ENCODE results near the gene SLC12A3.

SLC12A3 gene, protein sequence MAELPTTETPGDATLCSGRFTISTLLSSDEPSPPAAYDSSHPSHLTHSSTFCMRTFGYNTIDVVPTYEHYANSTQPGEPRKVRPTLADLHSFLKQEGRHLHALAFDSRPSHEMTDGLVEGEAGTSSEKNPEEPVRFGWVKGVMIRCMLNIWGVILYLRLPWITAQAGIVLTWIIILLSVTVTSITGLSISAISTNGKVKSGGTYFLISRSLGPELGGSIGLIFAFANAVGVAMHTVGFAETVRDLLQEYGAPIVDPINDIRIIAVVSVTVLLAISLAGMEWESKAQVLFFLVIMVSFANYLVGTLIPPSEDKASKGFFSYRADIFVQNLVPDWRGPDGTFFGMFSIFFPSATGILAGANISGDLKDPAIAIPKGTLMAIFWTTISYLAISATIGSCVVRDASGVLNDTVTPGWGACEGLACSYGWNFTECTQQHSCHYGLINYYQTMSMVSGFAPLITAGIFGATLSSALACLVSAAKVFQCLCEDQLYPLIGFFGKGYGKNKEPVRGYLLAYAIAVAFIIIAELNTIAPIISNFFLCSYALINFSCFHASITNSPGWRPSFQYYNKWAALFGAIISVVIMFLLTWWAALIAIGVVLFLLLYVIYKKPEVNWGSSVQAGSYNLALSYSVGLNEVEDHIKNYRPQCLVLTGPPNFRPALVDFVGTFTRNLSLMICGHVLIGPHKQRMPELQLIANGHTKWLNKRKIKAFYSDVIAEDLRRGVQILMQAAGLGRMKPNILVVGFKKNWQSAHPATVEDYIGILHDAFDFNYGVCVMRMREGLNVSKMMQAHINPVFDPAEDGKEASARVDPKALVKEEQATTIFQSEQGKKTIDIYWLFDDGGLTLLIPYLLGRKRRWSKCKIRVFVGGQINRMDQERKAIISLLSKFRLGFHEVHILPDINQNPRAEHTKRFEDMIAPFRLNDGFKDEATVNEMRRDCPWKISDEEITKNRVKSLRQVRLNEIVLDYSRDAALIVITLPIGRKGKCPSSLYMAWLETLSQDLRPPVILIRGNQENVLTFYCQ

DNA sequence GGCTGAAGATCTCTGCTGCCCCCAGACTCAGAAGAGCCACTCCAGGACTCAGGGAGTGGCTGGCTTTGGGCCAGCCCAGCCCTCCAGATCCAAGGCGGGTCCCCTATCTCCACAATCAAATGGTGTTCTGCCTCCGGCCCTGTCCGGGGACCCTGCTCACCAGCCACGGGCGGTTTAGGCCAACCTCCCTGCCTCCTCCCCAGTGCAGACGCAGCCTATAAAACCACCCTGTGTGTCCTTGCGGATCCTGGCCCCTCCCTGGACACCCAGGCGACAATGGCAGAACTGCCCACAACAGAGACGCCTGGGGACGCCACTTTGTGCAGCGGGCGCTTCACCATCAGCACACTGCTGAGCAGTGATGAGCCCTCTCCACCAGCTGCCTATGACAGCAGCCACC lies at the start of gene SLC12A3:
Gene SLC12A3 (plus strand): TSS at position 248 of the 400 bp plus-strand sequence. CDS start 29 bp downstream, at position 277.
- DNase-seq = no peak

DNA sequence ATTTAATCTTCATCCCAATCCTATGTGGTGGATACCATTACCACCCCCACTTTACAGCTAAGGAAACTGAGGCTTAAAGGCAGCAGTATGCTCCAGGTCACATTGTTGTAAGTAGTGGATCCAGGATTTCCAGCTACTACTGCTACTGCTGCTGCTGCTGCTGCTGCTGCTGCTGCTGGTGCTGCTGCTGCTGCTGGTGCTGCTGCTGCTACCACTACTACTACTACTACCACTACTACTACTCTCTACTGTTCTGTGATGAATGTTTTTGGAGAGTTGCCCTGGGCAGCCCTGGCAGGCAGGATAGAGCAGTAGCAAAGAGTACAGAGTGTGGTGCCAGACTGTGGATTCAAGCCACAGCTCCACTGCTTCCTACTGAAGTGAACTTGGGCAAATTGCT lies 49.3 kb upstream of the SLC12A3 start:
- no peak for DNase-seq

DNA sequence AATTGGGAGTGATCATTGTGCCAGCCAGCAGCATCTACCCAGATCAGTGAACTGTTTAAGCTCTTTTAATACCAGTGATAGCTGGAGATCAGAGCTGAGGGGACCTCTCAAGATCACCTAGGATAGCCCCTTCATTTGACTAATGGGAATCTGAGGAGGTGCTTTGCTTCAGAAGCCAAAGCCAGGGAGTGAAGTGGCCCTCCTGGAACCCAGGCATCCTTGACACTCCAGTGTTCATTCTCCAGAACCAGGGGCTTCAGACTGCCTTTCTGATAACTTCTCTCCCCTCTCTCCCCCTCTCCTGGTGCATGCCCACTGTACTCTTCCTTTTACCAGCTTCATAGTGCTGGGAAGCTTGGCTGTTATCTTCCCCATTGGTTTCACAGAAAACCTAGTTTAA lies 48.0 kb upstream of the SLC12A3 start:
- DNase-seq = no peak

DNA sequence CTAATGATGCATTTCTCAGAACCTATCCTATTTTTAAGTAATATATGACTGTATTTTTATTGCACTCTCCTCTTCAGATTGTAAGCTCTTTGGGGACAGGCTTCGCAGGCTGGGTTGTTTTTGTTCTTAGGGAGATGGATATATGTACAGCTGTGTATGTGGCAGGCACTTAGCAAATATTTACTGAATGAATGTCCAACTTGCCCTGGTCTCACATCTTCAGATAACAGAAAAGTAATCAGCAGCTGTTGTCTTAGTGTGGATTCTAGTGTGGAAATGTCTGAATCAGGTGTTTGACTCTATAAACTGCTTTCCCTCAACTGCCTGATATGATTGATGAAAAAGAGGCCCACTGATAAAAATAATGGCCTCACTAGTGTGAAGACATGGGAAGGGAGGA lies 47.1 kb upstream of the SLC12A3 start:
- no peak for DNase-seq

DNA sequence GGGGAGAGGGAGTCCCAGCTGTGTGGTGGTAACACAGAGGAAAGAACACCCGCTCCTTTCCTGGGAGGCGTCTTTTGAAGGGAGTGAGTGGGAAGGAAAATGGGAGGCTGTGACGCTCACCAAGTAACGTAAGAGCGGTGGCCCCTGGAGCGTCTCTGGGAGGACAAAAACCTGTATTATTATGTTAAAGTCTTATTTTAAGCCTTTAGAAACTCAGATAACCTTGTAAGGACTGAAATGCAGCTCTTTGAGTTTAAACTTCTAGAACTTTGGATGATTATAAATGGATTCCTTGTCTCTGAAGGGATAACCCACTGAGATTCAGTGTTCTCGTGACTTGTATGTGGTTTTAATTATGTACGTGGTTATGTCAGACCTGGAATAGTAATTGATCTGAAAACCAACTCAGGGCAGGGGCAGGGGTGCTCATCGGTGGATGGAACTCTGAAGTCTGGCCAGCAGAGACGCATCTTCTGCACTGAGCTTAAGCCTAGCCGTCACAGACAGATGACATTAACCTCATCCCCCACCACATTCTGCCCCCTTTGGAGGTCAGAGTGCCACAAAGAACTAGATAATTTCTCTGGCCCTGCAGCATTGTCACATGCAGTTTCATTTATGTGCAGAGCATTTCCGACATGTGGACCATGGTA lies 41.8 kb upstream of the SLC12A3 start:
- DNase-seq = no peak

DNA sequence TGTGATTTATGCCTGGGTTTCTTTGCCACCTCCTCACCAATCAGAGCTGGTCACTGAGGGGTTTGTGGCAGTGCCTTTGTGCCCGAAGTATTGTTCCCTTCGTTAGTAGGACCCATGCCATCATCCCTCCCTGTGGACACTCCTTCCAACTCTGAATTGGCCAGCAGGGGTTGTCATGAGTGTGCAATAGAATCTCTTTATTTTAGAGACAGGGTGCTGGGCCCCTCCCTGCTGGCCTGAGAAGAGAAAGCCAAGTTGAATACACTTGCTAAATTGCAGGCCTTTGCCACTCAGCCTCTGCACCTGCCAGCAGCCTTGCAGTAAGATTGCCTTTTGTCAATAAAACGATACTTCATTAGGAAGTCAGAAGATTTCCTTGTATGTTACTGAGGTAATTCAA lies 40.7 kb upstream of the SLC12A3 start:
- DNase-seq = no peak

DNA sequence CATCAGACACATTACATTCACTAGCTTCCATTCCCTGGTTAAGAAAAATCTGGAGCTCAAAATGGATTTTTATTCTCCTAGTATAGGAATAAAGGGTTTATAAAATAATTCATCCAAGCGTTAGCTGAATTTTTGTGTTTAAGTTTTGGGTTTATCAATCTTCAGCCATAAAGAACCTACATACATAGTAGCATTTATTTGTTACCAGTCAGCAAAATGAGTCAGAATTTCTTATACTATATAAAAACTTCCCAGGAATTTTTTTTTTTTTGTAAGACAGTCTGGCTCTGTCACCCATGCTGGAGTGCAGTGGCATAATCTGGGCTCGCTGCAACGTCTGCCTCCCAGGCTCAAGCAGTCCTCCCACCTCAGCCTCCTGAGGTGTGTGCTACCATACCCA lies 40.2 kb upstream of the SLC12A3 start:
- DNase-seq = no peak

DNA sequence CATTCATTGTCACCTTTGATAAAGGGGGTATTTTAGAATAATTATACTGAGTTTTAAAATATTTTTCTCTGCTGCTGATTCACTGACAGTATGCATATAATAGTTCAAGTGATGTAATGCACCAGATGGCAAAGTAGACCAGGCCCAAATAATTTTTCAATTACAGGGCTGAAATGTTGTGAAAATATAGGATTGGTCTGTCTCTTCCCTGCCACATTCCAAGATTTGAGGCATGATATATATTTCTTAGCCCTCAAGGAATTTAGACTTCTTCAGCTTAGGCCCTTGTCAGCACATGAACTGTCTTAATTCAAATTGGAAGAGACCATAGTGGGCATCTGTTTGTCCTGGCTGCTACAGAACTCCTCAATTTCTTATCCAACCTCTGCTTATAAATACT lies 39.2 kb upstream of the SLC12A3 start:
- DNase-seq = no peak

DNA sequence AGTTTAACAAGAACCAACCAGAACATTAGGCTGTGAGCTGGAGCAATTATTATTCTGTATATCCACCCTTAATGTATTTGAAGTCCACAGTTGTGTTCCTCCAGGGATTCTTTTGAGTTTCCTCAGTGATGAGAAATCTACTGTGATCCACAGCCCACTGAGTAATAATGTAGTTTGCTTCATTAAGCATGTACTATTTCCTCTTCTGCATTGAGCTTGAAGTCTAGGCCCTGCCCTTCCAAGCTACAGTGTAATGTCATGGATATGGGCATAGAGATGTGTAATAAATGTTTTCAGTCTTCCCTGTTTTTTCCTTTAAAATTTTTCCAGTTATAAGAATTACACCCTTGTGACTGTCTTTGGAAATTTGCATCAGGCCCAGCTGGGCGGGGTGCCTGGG lies 36.4 kb upstream of the SLC12A3 start:
- no peak for DNase-seq

DNA sequence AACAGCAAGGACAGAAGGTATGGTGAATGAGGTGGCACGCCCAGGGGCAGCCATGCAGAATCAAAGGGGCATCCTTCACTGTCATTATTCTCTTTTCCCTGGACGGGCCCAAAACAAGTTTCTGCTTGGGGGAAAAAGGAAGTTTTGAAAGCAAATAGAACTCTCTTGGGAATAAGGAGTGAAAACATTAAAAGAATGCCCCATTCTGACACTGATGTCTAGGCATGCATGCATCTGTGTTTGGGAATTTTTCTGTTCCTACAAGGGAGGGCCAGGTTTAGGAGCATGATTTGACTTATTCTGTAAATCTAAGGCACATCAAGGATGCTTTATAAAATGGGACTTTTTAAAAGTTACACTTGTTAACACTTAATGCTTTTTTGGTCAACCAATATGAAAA lies 34.3 kb upstream of the SLC12A3 start:
- DNase-seq = no peak

DNA sequence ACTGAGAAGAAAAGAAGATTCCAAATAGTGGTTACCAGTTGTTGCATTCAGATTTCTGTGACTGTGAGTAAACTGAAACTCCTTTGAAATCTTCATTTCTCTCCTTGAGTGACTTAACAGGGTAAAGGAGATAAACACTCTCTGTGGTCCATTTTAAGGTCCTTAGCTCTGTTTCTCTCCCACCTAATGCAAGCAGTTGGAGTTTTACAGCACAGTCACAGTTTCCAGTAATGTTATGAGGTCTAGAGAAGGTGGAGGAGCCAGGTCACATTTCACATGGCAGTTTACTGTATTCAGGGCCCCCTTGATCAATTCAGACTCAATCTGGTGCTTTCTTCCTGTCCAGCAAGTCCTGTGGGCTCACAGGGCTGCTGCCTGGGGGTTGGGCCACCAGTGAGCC lies 32.2 kb upstream of the SLC12A3 start:
- no peak for DNase-seq

DNA sequence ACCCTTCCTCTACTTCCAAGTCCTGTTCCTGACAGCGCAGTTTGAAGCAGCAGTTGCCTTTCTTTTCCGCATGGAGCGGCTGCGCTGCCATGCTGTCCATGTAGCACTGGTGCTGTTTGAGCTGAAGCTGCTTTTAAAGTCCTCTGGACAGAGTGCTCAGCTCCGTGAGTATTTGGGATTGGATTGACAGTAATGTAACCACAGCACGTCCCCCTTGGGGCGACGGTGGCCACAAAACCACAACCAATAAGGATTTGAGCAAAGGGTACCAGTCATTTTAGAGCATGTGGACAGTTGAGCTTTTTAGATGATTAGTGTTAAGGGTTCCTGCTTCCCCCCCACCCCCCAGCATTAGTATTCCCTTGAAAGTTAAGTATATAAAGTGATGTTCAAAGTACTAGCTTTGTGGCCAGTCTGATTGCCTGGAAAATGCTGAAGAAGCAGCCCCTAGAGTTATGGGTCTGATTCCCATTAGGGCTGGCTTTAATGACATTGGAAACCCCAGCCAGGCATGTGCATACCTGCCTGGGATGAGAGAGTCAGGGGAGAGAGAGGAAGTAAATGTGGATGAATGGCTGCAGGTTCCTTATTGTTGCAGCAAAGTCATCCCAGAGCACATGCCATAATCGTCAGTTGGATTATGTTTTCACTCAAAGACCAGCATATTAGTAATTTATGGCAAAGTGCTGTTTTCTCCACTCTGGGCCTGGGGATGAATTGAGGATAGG lies 31.6 kb upstream of the SLC12A3 start:
- no peak for DNase-seq

DNA sequence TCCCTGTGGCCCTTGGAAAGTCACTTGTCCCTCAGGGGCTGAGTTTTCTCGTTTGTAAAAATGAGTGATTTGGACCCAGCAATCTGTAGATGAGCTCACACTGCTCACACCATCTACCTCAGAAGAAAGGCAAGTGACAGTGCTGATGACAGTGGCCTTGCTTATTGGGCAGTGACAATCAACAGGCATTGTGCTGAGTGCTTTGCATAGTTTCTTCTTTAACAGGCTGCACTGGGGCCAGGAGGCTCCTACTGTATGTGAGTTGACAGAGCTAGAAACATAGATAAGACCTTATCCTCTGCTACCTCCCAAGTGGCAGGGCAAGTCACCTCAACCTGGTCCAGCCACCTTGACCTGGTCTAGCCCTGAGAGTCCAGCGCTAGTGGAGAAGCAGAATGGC lies 29.7 kb upstream of the SLC12A3 start:
- DNase-seq = no peak

DNA sequence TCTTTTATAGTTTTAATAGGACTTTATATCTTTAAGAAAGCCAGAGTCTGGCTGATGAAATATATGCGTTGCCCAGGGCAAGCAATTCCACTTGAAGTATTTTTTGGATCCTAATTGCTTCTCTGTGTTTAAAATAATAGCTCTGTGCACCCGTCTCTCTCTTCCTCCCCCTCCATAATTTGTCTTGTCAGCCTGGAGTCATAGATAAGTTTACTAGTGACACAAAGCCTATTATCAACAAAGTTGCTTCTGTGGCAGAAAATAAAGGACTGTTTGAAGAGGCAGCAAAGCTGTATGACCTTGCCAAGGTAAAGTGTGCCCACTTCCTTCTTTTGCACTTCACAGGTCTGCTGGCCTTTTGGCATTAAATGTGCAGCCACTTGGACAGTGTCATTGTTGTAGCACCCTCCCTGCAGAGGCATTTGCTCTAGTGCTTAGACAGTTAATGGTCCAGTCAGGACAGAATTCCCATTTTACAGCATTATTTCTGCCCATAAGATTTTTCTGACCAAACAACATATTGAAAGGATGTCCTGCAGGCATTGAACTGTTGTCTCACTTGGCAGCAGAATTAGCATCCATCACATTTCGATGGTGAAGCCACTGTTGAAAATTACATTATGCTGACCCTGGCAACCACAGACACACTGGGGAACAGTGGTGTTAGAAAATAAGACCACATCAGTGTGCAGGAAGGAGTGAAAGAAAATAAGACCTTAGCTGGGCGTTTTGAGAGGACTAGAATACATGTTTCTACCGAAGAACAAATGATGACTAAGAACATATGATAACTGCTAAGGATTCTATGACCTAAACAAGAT lies 28.4 kb upstream of the SLC12A3 start:
- DNase-seq = no peak

DNA sequence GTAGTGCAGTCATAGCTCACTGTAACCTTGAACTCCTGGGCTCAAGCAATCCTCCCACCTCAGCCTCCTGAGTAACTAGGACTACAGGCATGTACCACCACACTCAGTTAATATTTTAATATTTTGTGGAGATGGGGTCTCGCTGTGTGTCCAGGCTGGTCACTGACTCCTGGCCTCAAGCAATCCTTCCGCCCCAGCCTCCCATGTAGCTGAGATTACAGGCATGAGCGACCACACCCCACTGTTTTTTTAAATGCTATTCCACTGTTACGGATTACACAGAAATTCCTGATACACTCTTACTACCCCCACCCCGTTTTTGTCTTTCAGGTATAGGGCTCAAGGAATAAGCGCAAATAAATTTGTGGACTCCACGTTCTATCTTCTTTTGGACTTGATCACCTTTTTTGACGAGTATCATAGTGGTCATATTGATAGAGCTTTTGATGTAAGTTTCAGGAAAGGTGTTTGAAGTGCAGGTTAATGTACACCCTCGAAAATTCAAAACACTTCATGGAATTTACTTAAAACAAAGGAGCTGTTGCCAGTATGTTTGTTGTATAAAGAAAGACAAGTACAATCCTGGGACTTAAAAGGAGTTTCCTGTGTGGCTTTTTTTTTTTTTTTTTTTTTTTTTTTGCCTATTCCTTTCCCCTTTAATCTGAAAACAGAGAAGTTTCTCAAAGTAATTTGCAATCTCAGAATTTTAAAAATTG lies 26.2 kb upstream of the SLC12A3 start:
- DNase-seq = no peak

DNA sequence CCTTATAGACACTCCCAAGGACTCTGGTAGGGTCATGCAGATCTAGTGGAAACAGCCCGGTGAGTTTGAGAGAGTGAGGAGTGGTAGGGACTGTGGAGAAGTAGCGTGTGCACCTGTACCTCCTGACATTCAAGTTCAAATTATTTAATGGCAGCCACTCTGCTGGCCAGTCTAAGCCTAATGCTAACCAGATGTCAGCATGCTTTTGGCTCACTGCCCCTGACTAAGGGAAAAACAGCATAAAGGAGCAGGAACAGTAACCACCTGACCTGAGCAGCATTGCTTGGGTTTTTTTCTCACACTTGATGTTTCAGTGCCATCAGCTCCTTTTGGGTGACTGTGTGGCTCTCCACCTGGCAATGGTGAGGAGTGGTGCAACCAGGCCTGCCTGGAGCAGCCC lies 23.8 kb upstream of the SLC12A3 start:
- no peak for DNase-seq

DNA sequence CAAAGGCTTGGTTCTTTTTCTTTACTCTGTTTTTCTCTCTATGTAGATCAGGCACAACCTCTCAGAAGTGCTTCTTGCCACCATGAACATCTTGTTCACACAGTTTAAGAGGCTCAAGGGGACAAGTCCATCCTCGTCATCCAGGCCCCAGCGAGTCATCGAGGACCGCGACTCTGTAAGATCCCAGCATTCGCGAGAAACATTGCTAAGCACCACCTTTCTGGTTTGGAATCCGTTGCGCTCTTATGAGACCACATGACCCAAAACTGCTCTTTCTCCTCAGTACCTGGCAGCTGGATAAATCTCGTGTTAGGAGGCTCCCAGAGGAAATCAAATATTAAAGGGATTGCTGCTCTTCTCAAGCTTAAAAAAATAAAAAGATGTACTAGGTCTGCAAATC lies 23.3 kb upstream of the SLC12A3 start:
- no peak for DNase-seq

DNA sequence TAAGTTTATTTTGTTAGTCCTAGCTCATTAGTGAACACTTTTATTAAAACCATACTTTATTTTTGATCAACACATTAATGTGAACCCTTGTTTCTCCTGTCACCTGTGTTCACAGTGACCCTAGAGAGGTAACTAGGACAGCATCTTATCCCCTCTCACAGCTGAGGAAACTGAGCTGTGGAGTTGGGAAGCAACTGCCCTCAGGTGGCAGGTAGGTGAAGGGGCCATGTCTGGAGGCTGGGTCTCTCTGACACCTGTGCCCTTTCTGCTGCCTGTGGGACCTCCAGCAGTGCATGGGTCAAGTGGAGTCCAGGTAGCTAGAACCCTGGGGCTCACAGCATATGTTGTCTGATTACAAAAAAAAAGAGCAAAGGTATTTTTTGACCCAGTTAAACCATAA lies 22.9 kb upstream of the SLC12A3 start:
- no peak for DNase-seq

DNA sequence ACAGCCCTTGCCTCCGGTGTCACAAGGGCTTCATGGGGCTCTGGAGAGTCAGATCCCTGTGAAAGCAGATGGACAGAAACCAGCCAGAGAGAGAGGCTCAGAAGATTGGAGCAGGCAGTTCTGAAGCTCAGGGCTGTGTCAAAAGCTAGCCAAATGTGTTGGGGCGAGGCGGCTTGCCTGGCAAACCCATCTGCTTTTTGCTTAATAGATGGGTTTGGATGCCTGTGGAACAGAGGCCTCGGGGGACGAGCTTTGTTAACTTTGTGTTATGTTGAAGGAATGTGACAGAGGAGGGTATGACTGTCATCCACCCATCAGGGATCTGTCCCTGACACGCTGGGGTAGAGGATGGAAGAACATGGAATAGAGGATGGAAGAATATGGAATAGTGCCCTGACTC lies 21.0 kb upstream of the SLC12A3 start:
- DNase-seq = no peak

DNA sequence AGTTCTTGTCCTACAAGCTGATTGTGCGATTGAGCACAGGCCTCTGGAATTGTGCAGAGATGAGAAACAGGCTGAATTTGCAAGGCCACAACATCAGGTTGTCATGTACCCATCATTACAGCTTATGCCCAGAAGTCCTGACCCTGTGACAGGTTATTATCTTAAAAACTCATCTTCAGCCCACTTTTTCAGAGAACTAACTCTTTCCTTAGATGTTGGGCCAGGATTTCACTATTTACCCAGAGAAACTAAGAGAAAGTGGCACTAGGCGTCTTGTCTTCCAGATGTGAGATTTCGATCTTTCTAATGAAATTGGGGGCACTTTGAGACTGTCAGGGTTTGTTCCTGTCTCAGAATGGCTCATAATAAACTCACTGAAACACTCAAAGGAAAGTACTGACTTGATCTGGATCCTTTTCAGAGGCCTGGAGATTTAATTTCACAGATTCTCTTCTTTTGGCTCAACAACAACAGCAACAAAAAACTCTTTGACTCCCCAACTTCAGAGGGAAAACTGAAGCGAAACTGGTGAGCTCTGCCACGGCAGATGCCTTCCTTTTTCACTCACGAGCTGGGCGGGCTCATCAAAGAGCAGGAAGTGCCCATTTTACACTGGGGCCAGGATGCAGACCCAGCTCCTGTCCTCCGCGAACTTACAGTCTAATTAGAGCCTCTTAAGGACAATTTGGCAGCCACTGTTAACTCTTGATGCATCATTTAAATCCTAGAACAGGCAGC lies 17.7 kb upstream of the SLC12A3 start:
- peak in 1 of 2 donors; percentile 37 for DNase-seq

All from stimulated activated CD4-positive, alpha-beta T cell treated with anti-CD3 and anti-CD28 coated beads, Interleukin-2, amount 100 ng/mL, for 24 hours (primary cell).